Ovary (tissue), 9 donors: ENCODE measurements around the gene TRIO. TPM values are rescaled to one million over a fixed set of nuclear protein-coding genes. Genes with fewer than 3 reads are reported as not detected.

ENCODE experiments used
- DNase-seq, 5 donors: peaks; one replicate each; pipeline ENCODE4 v3.0.0-alpha.2; 2019 to 2020
- H3K27ac ChIP-seq, 2 donors: fragments of 200-600 bp; one replicate each; pipeline versions ENCODE4 v1.5.1 to v1.8.0; 2019 to 2022
- H3K27me3 ChIP-seq: fragments of 200-600 bp; one replicate; pipeline ENCODE4 v1.8.0; 2022
- H3K36me3 ChIP-seq: fragments of 200-600 bp; sonication (generic); one replicate; pipeline ENCODE4 v1.5.1; 2019
- H3K4me1 ChIP-seq: one replicate; pipeline ENCODE4 v1.8.1; 2013; ENCODE audit warnings: mild to moderate bottlenecking, moderate library complexity; ENCODE audit not compliant: insufficient read depth
- H3K4me3 ChIP-seq: fragments of 200-600 bp; sonication (generic); one replicate; pipeline ENCODE4 v1.5.1; 2017
- H3K9me3 ChIP-seq, 2 donors: fragments of 200-600 bp in 1 of 2; sonication (generic) in 1 of 2; one replicate each; pipeline versions ENCODE4 v1.5.1 to v1.8.1; 2013 to 2019; ENCODE audit warnings: mild to moderate bottlenecking in 1 of 2, moderate library complexity in 1 of 2
- EP300 ChIP-seq: sonication (generic); formaldehyde crosslinking; IDR thresholded peaks from one replicate; pipeline ENCODE4 v1.6.1; 2017; ENCODE audit warnings: antibody characterized with exemption
- POLR2A ChIP-seq: fragments of 450-650 bp; IDR thresholded peaks from one replicate; pipeline ENCODE4 v1.6.1; 2017; ENCODE audit warnings: antibody characterized with exemption, mild to moderate bottlenecking, moderate library complexity
- WGBS, 3 donors: extraction: QIAGEN DNeasy Blood & Tissue Kit in 1 of 3; methylation state at CpG; one replicate each; pipeline versions ENCODE4 v1.1.5 to v1.1.7; 2013 to 2017; 5-methylcytosine and 5-hydroxymethylcytosine counted together
- intact Hi-C, 4 donors: fragments of 100-400 bp; cut with DNase I; formaldehyde crosslinking; loops; one replicate each; pipeline versions ENCODE4 v1.11.0 to v1.15.1; 2022 to 2023
- polyA plus RNA-seq, 2 donors: library from polyadenylated mRNA; stranded (reverse); fragments of 200-250 nt in 1 of 2; fragments of 350-450 nt in 1 of 2; fragmentation: Illumina TruSeq in 1 of 2; extraction: RNeasy Lipid Tissue Mini Kit (QIAGEN cat#74804) in 1 of 2; gene quantifications; one replicate each; pipeline ENCODE4 v1.2.3, GENCODE V29; 2013 to 2014
- total RNA-seq, 7 donors: library from RNA; depleted of rRNA in 2 of 7; stranded (reverse); fragments of >200 nt in 2 of 7; fragmentation: NEBNext Ultra II Directional in 3 of 7; extraction: Animal tissue kit (Norgen Biotek cat#: 25700) in 3 of 7; gene quantifications; one replicate each; pipeline versions ENCODE4 v1.1.0 to v1.2.4, GENCODE V29; 2016 to 2023
- TF ChIP-seq, protein P1 (sequence below), 3 donors: fragments of 450-650 bp in 2 of 3; fragments of 200-600 bp in 1 of 3; IDR thresholded peaks; one replicate each; pipeline versions ENCODE4 v1.5.1 to v1.8.0; 2016 to 2022; ENCODE audit warnings: antibody characterized with exemption in 3 of 3, mild to moderate bottlenecking in 1 of 3
- donor health status: DM: no; HTN: no; CAD: no; lungs with moderate emphysema.
- donor health status: DM: no; HTN: no; CAD: no.
- donor health status: Bipolar disorder and iron deficiency.
- donor health status: DM: yes; HTN: yes; CAD: no.
- donor health status: DM: no; HTN: no; CAD: no.
- donor health status: DM: yes; HTN: yes; CAD: no.

Gene TRIO
- total and polyA plus RNA-seq, 9 donors, result 58.4 to 268 (median 125) TPM

DNA sequence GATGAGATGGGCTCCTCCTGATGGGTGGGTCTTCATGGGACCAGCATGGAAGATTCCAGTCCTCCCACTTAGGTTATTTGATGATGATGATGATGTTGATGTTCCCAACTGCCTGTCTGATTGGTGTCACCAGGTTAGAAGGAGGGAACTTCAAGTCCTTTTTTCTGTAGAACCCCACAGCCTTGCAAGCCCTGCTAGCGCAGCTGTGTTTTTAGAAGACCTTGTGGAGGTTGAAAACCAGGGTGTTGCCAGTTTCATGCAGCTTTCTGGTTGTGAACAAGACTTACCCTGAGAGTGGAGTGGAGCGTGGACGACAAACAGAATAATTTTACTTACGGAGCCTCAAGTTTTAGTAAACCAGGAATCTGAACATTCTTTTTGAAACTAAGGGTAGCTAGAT is 83.0 kb downstream of the TRIO start:
- Histone ChIP-seq H3K36me3 (no peaks in the 10 kb centered on the region), H3K27ac (no peak overlapping the region), H3K27me3 (no peaks in the 10 kb centered on the region), H3K9me3 (no peaks in the 10 kb centered on the region), H3K4me3 (no peak overlapping the region), H3K4me1 (peaks cover 9% of the 10 kb centered on the region)
- WGBS, 3 donors, result 96 to 99% (median 98%) methylated on average over 4 of the region's 4 CpGs
- intact Hi-C loops, result no loop called here
- no peak for DNase-seq
- TF ChIP-seq POLR2A, result no peak
- TF ChIP-seq, protein P1, sequence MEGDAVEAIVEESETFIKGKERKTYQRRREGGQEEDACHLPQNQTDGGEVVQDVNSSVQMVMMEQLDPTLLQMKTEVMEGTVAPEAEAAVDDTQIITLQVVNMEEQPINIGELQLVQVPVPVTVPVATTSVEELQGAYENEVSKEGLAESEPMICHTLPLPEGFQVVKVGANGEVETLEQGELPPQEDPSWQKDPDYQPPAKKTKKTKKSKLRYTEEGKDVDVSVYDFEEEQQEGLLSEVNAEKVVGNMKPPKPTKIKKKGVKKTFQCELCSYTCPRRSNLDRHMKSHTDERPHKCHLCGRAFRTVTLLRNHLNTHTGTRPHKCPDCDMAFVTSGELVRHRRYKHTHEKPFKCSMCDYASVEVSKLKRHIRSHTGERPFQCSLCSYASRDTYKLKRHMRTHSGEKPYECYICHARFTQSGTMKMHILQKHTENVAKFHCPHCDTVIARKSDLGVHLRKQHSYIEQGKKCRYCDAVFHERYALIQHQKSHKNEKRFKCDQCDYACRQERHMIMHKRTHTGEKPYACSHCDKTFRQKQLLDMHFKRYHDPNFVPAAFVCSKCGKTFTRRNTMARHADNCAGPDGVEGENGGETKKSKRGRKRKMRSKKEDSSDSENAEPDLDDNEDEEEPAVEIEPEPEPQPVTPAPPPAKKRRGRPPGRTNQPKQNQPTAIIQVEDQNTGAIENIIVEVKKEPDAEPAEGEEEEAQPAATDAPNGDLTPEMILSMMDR (IDR thresholded peaks at IDR 0.05), result no peak
- TF ChIP-seq EP300, result no peak

- Histone ChIP-seq H3K27me3 (no peaks in the 10 kb centered on the region), H3K9me3 (no peaks in the 10 kb centered on the region), H3K4me1 (peaks cover 9% of the 10 kb centered on the region), H3K36me3 (no peaks in the 10 kb centered on the region), H3K4me3 (no peak overlapping the region), H3K27ac (no peak overlapping the region)
- WGBS, 3 donors, result 81 to 83% (median 82%) methylated on average over 6 of the region's 6 CpGs
- no peak for TF ChIP-seq EP300
- intact Hi-C loops, result no loop called here
- no peak for DNase-seq
Observed at GRCh38 chr5:14226554-14226953, 83.4 kb downstream of the TRIO start.

GRCh38 chr5:14226992-14227391 is 83.8 kb downstream of the TRIO start:
- intact Hi-C loops, result no loop called here
- DNase-seq, result no peak
- H3K4me1 ChIP-seq, result peaks cover 9% of the 10 kb centered on the region
- 42 to 65% (median 63%) methylated on average over 8 of the region's 8 CpGs for WGBS, 3 donors
- H3K9me3 ChIP-seq, result no peaks in the 10 kb centered on the region
- TF ChIP-seq POLR2A (no peak), EP300 (no peak)
- no peak overlapping the region for H3K4me3 ChIP-seq
- no peak overlapping the region for H3K27ac ChIP-seq
- H3K27me3 ChIP-seq, result no peaks in the 10 kb centered on the region
- H3K36me3 ChIP-seq, result no peaks in the 10 kb centered on the region

DNA sequence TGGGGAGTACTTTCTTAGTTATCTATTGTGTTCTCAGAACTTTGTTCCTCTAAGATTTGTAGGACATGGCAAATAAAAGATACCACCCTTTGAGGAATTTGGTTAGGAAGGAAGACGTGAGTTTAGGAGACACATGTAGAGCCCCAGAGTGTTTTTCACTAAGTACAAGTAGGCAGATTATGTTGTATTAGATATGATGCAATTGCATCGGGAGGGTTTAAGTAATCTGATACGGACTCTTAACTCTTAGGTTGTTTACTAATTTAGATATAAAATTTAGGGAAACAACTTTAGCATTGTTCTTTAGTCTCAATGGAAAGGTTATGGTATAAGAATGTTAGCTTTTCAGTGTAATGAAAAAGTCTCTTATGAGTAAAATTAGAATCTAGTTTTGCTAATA is 84.4 kb downstream of the TRIO start:
- Histone ChIP-seq H3K4me3 (no peak overlapping the region), H3K4me1 (peaks cover 10% of the 10 kb centered on the region), H3K27me3 (no peaks in the 10 kb centered on the region), H3K27ac (no peak overlapping the region), H3K36me3 (no peaks in the 10 kb centered on the region), H3K9me3 (no peaks in the 10 kb centered on the region)
- no peak for DNase-seq
- TF ChIP-seq POLR2A (no peak), EP300 (no peak)
- TF ChIP-seq, protein P1 (IDR thresholded peaks at IDR 0.05), result no peak
- intact Hi-C loops, result no loop called here
- 45 to 58% (median 51%) methylated on average over 3 of the region's 3 CpGs for WGBS, 3 donors

- H3K36me3 ChIP-seq, result no peaks in the 10 kb centered on the region
- no peak overlapping the region for H3K4me3 ChIP-seq
- H3K27ac ChIP-seq, result no peak overlapping the region
- intact Hi-C loops, result no loop called here
- TF ChIP-seq EP300 (no peak), POLR2A (no peak)
- TF ChIP-seq, protein P1 (IDR thresholded peaks at IDR 0.05), result no peak
- no peaks in the 10 kb centered on the region for H3K27me3 ChIP-seq
- peaks cover 10% of the 10 kb centered on the region for H3K4me1 ChIP-seq
- no peaks in the 10 kb centered on the region for H3K9me3 ChIP-seq
- WGBS, 3 donors, result 87 to 88% (median 87%) methylated on average over 6 of the region's 6 CpGs
- no peak for DNase-seq
Observed at GRCh38 chr5:14228219-14228618, 85.1 kb downstream of the TRIO start.
